Neural progenitor cell (in vitro differentiated cells): ENCODE measurements around the gene TNIK. TPM values are rescaled to one million over a fixed set of nuclear protein-coding genes. Genes with fewer than 3 reads are reported as not detected.

Source experiments
- DNase-seq: peaks from one replicate; pipeline ENCODE4 v3.0.0-alpha.2; 2016; ENCODE audit warnings: low spot score
- H2AFZ ChIP-seq: fragments of 200-600 bp; sonication (generic); replicated peaks from 2 replicates; pipeline ENCODE4 v1.6.1; 2016; ENCODE audit warnings: antibody characterized with exemption
- H3F3A ChIP-seq: fragments of 200-600 bp; sonication (generic); 2 replicates; pipeline ENCODE4 v1.6.1; 2016; ENCODE audit warnings: antibody characterized with exemption, low read depth
- H3K27ac ChIP-seq: fragments of 200-600 bp; sonication (generic); 2 replicates; pipeline ENCODE4 v1.5.1; 2016; ENCODE audit warnings: mild to moderate bottlenecking
- H3K27me3 ChIP-seq: fragments of 200-600 bp; sonication (generic); 2 replicates; pipeline ENCODE4 v1.6.1; 2016; ENCODE audit warnings: mild to moderate bottlenecking, moderate library complexity
- H3K36me3 ChIP-seq: fragments of 200-600 bp; sonication (generic); 2 replicates; pipeline ENCODE4 v1.5.1; 2016
- H3K4me1 ChIP-seq: fragments of 200-600 bp; sonication (generic); 2 replicates; pipeline ENCODE4 v1.6.1; 2016; ENCODE audit warnings: mixed run types
- H3K4me2 ChIP-seq: fragments of 200-600 bp; sonication (generic); 2 replicates; pipeline ENCODE4 v1.6.1; 2016
- H3K4me3 ChIP-seq: fragments of 200-600 bp; sonication (generic); 2 replicates; pipeline ENCODE4 v1.5.1; 2016
- H3K79me2 ChIP-seq: fragments of 200-600 bp; sonication (generic); 2 replicates; pipeline ENCODE4 v1.6.1; 2016; ENCODE audit warnings: low read depth
- H3K9ac ChIP-seq: fragments of 200-600 bp; sonication (generic); 2 replicates; pipeline ENCODE4 v1.6.1; 2016
- H3K9me3 ChIP-seq: fragments of 200-600 bp; sonication (generic); 2 replicates; pipeline ENCODE4 v1.5.1; 2016; ENCODE audit warnings: low read depth
- H4K20me1 ChIP-seq: fragments of 200-600 bp; sonication (generic); 2 replicates; pipeline ENCODE4 v1.6.1; 2016; ENCODE audit warnings: low read depth
- H3K27ac Mint-ChIP-seq: 3 replicates; pipeline ENCODE4 v1.8.0; 2021; ENCODE audit warnings: mixed read lengths
- H3K27me3 Mint-ChIP-seq: 2 replicates; pipeline ENCODE4 v1.8.0; 2022; ENCODE audit warnings: low read depth, mild to moderate bottlenecking, inconsistent platforms, moderate library complexity, mixed read lengths; ENCODE audit not compliant: insufficient read depth
- H3K36me3 Mint-ChIP-seq: 3 replicates; pipeline ENCODE4 v1.8.0; 2021; ENCODE audit warnings: mixed read lengths
- H3K4me1 Mint-ChIP-seq: 3 replicates; pipeline ENCODE4 v1.8.0; 2021; ENCODE audit warnings: mixed read lengths
- H3K4me3 Mint-ChIP-seq: 3 replicates; pipeline ENCODE4 v1.8.0; 2021; ENCODE audit warnings: mild to moderate bottlenecking, moderate library complexity, mixed read lengths
- H3K9me3 Mint-ChIP-seq: 3 replicates; pipeline ENCODE4 v1.8.0; 2020; ENCODE audit warnings: mixed read lengths
- EZH2 ChIP-seq: fragments of 200-600 bp; sonication (generic); IDR thresholded peaks from 2 replicates; pipeline ENCODE4 v1.6.1; 2017; ENCODE audit warnings: antibody characterized with exemption, mild to moderate bottlenecking, moderate library complexity
- EZH2phosphoT487 ChIP-seq: fragments of 200-600 bp; sonication (generic); IDR thresholded peaks from 2 replicates; pipeline ENCODE4 v1.6.1; 2017; ENCODE audit warnings: antibody characterized with exemption
- total RNA-seq: library from RNA; depleted of rRNA; stranded (reverse); fragments of >200 nt; gene quantifications from 2 replicates; pipeline ENCODE4 v1.2.3, GENCODE V29; 2015; ENCODE audit warnings: low replicate concordance
- TF ChIP-seq, protein P1 (sequence below): fragments of 200-600 bp; sonication (generic); IDR thresholded peaks from 2 replicates; pipeline ENCODE4 v1.5.1; 2017; ENCODE audit warnings: antibody characterized with exemption, mild to moderate bottlenecking

Gene TNIK
- total RNA-seq, 1 donor from 2014 or later, result 3.0 TPM

DNA sequence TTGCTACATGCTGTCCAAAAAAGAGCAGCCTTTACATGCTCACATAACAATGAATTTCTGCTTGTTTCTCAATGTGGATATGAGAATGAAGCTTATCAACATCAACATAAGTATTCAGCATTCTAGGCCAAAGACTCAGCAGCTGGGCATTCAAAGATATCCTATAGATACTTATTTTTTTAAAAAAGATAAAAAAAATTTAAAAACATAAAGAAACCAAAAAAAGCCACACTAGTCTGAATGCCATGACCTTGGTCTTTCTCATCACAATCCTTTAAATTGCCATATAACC lies 182.0 kb downstream of the TNIK start:
- TF ChIP-seq, protein P1, sequence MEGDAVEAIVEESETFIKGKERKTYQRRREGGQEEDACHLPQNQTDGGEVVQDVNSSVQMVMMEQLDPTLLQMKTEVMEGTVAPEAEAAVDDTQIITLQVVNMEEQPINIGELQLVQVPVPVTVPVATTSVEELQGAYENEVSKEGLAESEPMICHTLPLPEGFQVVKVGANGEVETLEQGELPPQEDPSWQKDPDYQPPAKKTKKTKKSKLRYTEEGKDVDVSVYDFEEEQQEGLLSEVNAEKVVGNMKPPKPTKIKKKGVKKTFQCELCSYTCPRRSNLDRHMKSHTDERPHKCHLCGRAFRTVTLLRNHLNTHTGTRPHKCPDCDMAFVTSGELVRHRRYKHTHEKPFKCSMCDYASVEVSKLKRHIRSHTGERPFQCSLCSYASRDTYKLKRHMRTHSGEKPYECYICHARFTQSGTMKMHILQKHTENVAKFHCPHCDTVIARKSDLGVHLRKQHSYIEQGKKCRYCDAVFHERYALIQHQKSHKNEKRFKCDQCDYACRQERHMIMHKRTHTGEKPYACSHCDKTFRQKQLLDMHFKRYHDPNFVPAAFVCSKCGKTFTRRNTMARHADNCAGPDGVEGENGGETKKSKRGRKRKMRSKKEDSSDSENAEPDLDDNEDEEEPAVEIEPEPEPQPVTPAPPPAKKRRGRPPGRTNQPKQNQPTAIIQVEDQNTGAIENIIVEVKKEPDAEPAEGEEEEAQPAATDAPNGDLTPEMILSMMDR, result no peak
- TF ChIP-seq EZH2, result no peak
- TF ChIP-seq EZH2phosphoT487, result no peak
- Mint-ChIP-seq H3K36me3 (peaks cover 3% of the 10 kb centered on the region), H3K9me3 (peaks cover 1% of the 10 kb centered on the region), H3K4me1 (peaks cover 3% of the 10 kb centered on the region), H3K27ac (no peak overlapping the region), H3K27me3 (no peaks in the 10 kb centered on the region), H3K4me3 (no peak overlapping the region)
- Histone ChIP-seq H3K4me1 (peaks cover 3% of the 10 kb centered on the region), H4K20me1 (no peaks in the 10 kb centered on the region), H3K79me2 (no peaks in the 10 kb centered on the region), H3K9me3 (no peaks in the 10 kb centered on the region), H3K4me2 (no peak overlapping the region), H3K4me3 (no peak overlapping the region), H2AFZ (no peak overlapping the region), H3K36me3 (no peaks in the 10 kb centered on the region), H3F3A (no peaks in the 10 kb centered on the region), H3K9ac (no peak overlapping the region), H3K27me3 (no peaks in the 10 kb centered on the region), H3K27ac (no peak overlapping the region)
- no peak for DNase-seq

DNA sequence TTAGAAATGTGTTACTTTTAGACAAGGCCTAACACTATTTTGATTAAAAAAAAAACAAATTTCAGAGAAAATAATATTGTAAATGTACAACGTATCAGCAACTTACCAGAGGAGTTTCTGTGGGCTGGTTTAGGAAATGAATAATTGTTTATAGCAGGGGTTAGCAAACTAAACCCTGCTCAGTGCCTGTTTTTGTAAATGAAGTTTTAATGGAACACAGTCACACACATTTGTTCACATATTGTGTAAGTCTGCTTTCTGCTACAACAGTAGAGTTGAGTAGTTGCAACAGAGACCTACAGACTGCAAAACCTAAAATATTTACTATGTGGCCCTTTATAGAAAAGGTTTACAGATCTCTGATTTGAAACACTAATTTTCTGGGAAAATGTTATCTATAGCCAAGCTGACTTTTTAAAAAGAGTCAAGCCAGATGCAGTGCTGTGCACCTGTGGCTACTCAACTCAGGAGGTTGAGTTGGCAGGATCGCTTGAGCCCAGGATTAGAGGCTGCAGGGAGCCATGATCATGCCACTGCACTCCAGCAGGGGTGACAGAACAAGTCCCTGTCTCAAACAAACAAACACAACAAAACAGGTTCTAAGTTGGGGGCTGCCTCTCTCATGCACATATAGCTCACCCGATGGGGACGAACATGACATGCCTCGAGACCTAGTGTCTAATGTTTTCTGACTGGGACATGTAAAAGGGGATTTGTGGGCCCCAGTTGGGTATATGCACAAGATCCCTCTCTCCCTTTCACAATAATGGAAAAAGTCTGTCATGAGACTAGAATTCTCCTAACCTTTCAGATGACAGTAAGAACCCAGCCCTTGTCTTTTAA lies 182.5 kb downstream of the TNIK start:
- Histone ChIP-seq H3K27ac (no peak overlapping the region), H2AFZ (no peak overlapping the region), H3K9me3 (no peaks in the 10 kb centered on the region), H3F3A (no peaks in the 10 kb centered on the region), H3K27me3 (no peaks in the 10 kb centered on the region), H3K9ac (no peak overlapping the region), H4K20me1 (no peaks in the 10 kb centered on the region), H3K4me1 (peaks cover 3% of the 10 kb centered on the region), H3K79me2 (no peaks in the 10 kb centered on the region), H3K36me3 (no peaks in the 10 kb centered on the region), H3K4me3 (no peak overlapping the region), H3K4me2 (no peak overlapping the region)
- Mint-ChIP-seq H3K9me3 (peaks cover 1% of the 10 kb centered on the region), H3K36me3 (peaks cover 3% of the 10 kb centered on the region), H3K4me1 (no peaks in the 10 kb centered on the region), H3K4me3 (no peak overlapping the region), H3K27me3 (no peaks in the 10 kb centered on the region), H3K27ac (no peak overlapping the region)
- TF ChIP-seq EZH2phosphoT487 (no peak), EZH2 (no peak)
- TF ChIP-seq, protein P1, result no peak
- peak; percentile 16 for DNase-seq

DNA sequence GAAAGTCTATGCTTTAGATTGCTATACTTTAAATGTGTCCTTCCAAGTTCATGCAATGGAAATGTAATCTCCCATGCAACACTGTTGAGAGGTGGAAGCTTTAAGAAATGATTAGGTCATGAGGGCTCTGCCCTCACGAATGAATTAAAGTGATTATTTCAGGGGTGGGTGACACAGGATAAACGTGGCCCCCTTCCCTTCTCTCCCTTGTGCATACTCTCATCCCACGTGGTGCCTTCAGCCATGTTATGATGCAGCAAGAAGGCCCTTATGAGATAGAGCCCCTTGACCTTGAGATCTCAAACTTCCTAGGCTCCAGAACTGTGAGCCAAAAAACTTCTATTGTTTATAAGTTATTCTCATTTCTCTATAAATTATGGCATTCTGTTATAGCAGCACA lies 183.3 kb downstream of the TNIK start:
- Mint-ChIP-seq H3K4me3 (no peak overlapping the region), H3K27ac (no peak overlapping the region), H3K27me3 (no peaks in the 10 kb centered on the region), H3K9me3 (peaks cover 1% of the 10 kb centered on the region), H3K36me3 (peaks cover 3% of the 10 kb centered on the region), H3K4me1 (no peaks in the 10 kb centered on the region)
- DNase-seq, result no peak
- Histone ChIP-seq H3K36me3 (no peaks in the 10 kb centered on the region), H3K4me1 (peaks cover 3% of the 10 kb centered on the region), H2AFZ (no peak overlapping the region), H3K27ac (no peak overlapping the region), H4K20me1 (no peaks in the 10 kb centered on the region), H3K79me2 (no peaks in the 10 kb centered on the region), H3K9me3 (no peaks in the 10 kb centered on the region), H3K4me2 (no peak overlapping the region), H3F3A (no peaks in the 10 kb centered on the region), H3K27me3 (no peaks in the 10 kb centered on the region), H3K4me3 (no peak overlapping the region), H3K9ac (no peak overlapping the region)
- TF ChIP-seq, protein P1, result no peak
- TF ChIP-seq EZH2 (no peak), EZH2phosphoT487 (no peak)
